T follicular helper cell (primary cell): Measurements from ENCODE around the gene CDK5R1.
"Not testable (repeated sequence)": the region's sequence is repeated elsewhere in the genome, so short reads cannot be mapped to it uniquely, and the experiment has no call there.

Experiments
- DNase-seq: peaks from one replicate; pipeline ENCODE4 v3.0.0-alpha.2; 2020; ENCODE audit warnings: low read depth

The CDK5R1 gene

GRCh38 chr17:32516940-32517701, 30.3 kb downstream of the CDK5R1 start:
- DNase-seq, result no peak

GRCh38 chr17:32517982-32518381, 31.2 kb downstream of the CDK5R1 start:
- no peak for DNase-seq

DNA sequence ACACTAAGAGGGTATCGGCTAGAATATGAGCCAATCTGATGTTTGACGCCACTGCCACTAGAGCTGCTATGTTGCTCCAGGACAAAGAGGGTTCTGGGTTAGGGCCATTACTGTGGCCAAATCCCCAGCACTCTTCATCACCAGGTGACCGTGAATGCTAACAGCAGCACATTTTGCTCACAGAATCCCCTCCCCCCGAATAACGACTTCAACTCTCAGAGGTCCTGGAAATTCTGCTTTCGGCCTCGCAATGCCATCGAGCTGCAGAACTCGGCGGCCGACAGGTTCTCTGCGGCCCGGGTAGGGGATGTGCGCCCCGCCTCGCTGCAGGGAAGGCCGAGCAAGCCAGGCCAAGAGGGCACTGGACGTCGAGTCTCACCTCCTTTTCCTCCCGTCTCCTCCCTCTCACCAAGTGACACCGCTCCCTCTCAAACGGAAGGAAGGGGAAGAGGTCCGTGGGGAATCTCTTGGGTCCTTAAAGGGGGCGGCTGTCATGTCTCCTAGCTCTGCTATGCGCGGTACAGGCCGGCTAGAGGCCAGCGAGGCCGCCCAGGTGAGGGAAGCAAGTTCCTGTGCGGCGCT, 31.9 kb downstream of the CDK5R1 start:
- DNase-seq, result no peak

DNA sequence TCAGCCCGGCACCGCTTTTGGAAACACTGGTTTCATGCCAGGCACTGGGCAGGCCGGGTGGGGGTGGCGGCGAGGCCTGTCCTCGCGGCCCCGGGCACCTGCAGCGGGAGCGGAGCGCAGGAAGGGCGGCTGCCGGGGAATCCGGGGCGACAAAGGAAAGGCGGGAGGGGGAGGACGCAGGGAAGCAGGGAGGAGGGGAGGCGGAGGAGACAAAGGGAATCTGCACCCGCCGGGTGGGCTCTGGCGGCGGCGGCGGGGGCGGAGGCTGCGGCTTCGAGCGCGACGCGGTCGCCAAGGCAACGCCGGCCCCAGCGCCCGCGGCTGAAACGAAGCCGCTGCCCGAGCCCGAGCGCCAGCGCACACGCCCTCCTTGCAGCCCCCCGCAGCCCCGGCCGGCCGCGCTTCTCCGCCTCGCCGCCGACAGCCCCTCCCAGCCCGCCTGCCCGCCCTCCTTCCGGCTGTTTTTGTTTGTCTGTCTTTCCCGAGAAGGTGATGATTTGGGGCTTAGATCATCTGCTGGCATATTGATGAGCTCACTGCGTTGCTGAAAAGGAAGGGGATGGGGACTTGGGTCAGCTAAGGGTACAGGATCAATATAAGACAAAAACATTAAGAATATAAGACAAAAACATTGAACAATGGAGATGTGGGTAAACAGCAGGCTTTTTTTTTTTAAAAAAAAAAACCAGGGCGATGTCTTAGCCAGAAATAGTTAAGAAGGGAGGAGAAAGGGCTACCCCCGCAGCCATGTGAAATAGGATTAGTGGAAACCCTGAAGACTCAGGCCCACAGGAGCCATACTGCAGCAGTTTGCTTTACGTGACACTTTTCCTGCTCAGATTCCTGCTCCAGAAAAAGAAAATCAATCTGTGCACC, 32.7 kb downstream of the CDK5R1 start:
- peak; percentile 59 for DNase-seq

DNA sequence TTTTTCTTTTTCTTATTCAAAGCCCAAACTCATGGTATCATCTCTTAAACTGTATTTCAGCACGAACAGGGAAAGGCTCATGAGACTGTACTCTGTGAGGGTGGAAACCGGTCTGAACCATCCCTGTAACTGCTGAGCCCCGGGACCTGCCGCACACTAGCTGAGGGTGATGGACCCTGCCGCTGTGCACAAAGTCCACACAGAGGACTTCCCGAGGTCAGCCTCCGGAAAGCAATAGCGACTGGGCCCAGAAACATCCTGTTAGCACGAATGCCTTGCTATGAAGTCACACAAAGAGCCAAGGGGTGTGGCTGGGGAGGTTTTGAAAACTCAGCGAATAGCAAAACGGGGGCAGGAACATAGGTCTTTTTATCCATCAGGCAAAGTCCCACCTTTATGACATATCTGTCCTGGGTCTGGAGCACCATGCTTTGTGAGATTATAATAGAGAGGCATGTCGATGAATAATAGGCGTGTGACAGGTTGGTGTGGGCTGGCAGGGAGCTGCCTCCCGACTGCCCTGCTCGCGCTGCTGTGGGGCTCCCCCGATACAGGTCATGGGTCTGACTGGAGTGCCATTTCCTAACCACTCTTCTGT, 33.4 kb downstream of the CDK5R1 start:
- peak; percentile 43 for DNase-seq

DNA sequence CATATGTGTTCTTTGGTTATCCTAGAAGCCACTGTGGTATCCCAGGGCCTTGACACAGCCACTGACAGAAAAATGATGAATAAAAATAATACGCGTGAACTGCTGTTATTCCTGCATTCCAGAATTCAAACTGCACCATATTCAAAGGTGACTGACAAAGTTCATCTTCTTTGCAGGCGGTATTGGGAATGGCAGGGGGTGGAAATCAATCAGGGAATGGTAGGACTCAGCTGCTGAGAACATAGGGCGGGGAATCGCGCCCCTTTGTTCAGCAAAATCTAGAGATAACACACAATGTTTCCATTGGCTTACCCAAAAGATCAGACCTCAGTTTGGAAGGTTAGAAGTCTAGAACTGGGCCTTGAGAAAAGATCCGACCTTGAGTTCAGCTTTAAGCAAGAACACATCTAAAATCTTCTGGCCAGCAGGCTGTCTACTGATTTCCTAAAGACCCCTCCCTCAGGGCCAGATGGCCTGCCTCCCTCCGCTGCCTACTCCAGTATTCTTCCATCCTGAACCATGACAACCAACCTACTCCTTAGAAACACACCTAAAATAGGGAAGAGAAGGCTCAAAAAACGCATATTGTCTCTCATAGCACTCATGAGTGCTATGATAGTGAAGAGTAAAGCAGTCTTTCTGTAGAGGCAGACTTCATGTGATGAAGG, 34.1 kb downstream of the CDK5R1 start:
- DNase-seq, result no peak

- DNase-seq, result no peak
Measured at GRCh38 chr17:32523017-32523680, 36.4 kb downstream of the CDK5R1 start.

- DNase-seq, result no peak
Measured at GRCh38 chr17:32523827-32524552, 37.2 kb downstream of the CDK5R1 start.

DNA sequence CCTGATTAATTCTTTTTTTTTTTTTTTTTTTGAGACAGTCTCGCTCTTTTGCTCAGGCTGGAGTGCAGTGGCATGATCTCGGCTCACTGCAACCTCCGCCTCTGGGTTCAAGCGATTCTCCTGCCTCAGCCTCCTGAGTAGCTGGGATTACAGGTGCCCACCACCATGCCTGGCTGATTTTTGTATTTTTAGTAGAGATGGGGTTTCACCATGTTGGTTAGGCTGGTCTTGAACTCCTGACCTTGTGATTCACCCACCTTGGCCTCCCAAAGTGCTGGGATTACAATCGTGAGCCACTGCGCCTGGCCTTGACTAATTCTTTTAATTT, 37.7 kb downstream of the CDK5R1 start:
- DNase-seq, result not testable (repeated sequence)

DNA sequence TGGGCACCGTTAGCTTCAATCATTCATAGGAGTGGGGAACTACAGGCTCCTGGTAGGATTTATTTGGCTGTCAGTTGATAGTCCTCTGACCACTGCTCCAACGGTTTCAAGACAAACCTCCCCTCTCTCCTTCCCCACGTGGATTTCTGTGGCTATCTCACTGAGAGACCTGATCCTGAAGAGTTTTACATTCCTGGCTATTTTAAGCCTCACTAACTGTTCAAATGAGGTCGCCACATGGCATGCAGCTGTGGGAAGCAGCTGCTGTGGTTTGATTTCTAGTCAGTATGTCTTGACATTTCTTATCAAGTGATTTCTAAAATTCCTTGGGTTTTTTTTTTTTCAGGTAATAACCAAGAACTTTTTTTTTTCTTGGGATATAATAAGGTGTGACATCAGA, 38.3 kb downstream of the CDK5R1 start:
- DNase-seq, result no peak

GRCh38 chr17:32527146-32527545, 40.4 kb downstream of the CDK5R1 start:
- no peak for DNase-seq

DNA sequence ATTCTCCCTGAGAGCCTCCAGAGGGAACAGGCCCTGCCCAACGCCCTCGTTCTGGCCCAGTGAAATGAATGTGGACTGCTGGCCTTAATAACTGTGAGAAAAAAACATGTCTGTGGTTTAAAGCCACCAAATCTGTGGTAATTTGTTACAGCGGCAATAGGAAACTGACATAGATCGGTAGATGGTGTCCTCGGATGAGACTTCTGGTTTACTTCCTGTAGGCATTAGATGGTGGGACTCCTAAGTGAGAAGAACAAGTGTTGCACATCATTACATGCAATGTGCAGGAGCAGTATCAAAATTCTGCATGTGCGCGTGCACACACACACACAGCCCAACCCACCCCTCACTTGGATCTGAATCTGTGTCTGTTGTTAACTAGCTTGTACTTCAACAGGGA, 42.0 kb downstream of the CDK5R1 start:
- no peak for DNase-seq

DNA sequence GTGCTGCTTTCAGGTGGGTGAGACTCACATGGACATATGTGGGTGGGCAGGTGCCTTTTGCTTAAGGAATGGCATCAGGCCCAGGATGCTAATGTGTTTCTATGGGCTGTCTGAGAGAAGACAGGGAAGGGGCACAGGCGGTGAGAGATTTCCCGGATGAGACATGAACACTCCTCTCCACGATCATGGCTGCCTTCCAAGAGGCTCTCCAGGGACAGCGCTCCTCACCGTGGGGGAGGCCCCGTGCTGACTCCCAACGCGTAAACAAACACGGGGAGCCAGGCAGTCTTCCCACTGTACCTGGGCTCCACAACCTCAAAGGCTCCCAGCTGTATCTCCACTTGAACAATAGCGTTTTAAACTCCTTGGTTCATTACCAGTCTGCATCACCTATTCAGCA, 42.8 kb downstream of the CDK5R1 start:
- no peak for DNase-seq

GRCh38 chr17:32533296-32533695, 46.5 kb downstream of the CDK5R1 start:
- no peak for DNase-seq

DNA sequence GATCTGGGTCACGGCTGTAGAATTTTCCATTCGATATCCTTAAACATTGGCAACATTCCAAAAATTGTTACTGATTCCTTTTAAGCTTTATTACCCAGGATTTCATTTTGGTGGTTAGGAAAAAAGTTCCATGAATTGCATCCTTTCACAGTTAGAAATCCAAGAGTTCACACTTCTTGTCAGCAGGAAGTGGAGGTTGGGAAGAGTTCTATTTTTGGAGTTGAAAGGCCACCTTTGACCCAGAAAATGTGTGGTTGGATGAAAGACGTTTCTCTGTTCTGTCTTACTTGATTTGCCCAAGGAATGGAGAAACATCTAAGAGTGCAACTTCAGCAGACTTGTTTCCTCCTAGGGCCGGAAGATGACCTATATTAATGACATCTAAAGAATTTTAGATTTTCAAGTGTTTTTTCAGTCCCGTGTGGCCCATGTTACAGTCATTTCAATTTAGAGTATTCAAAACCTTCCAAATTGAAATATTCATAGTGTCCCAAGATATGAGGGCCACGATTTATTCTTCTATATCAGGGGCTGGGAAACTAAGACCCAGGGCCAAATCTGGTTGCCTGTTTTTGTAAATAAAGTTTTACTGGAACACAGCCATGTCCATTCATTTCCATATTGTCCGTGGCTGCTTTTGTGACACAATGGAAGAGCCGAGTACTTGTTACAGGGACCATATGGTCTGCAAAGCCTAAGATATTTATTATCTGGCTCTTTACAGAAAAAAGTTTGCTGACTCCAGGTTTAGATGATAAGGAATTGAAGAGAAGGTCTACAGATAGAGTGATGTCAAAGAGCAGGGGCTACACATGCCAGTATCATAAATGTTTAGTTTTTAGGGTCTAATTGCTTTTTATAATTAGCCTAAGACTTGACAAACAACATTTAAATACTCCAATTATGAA, 50.2 kb downstream of the CDK5R1 start:
- DNase-seq, result no peak
